ENCODE data around the gene BCAR3.

Gene BCAR3

DNA sequence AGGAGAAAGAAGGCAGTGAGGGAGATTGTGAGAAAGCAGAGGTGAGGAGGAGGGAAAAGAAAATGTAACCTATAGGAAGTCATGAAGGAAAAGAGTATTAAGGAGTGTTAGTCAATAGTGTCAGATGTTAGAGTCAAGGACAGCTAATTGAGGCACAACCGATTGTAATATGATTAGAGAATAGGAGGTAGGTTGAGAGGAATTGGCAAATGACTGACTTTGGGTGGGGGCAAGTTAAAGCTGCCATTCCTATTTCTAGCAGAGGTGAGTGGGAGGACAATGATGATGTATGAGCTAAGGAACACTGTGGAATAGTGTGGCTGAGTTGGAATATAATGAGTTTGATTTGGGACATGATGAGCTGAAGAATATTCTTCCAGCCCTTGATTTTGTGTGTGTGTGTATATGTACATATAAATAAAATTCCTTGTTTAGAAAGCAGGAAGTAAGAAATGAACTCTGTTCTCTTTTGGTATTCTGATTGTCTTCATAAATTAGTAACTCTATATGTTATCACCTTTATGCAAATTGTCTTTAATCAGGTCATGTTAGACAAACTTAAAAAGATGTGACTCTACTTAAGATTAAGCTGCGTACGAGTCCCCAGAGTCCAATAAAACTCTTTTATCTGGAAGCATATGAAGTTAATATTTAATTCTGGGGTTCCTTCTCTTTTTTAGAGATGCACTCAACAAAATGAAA is 135.3 kb downstream of the BCAR3 start:
- no peak overlapping the region for H3K4me3 ChIP-seq (ENCODE audit: low read depth in 1 of 2, low read length in 2 of 2)
- H3K4me1 ChIP-seq (ENCODE audit: control insufficient read depth in 1 of 2, insufficient read depth in 2 of 2, low read length in 2 of 2), result no peaks in the 10 kb centered on the region
- no peaks in the 10 kb centered on the region for H3K9me3 ChIP-seq (ENCODE audit: control insufficient read depth in 1 of 2, low read length in 2 of 2)
- no peak overlapping the region for H3K27ac ChIP-seq (ENCODE audit: low read length)
- no peaks in the 10 kb centered on the region for H3K27me3 ChIP-seq (ENCODE audit: low read depth, low read length)
- H3K36me3 ChIP-seq (ENCODE audit: control insufficient read depth in 1 of 2, insufficient read depth in 2 of 2, low read length in 2 of 2), result peaks cover 3 to 20% of the 10 kb centered on the region in 2 donors

DNA sequence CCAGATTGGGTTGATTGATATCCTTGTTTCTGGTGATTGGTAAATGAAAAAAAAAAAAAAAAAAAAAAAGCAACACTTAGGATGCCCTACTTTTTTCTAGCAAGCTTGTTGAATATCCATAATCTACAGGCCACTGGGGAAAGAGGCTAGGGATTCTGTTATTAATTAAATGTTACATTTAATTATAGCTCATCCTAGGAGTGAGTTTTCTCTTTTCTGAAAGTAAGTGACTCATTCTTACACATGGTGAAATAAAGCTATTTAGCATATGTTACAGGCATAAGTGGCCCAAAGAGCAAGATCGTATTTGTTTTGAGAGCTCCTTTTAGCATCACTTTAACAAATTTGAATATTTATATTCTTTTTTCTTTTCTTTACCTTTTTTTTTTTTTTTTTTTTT is 139.2 kb downstream of the BCAR3 start:
- Histone ChIP-seq H3K27me3 (ENCODE audit: low read depth, low read length) (no peaks in the 10 kb centered on the region), H3K36me3 (ENCODE audit: control insufficient read depth in 1 of 2, insufficient read depth in 2 of 2, low read length in 2 of 2) (peaks cover 2 to 3% of the 10 kb centered on the region in 2 donors), H3K4me3 (ENCODE audit: low read depth in 1 of 2, low read length in 2 of 2) (no peak overlapping the region), H3K4me1 (ENCODE audit: control insufficient read depth in 1 of 2, insufficient read depth in 2 of 2, low read length in 2 of 2) (no peaks in the 10 kb centered on the region), H3K9me3 (ENCODE audit: control insufficient read depth in 1 of 2, low read length in 2 of 2) (no peaks in the 10 kb centered on the region), H3K27ac (ENCODE audit: low read length) (no peak overlapping the region)

DNA sequence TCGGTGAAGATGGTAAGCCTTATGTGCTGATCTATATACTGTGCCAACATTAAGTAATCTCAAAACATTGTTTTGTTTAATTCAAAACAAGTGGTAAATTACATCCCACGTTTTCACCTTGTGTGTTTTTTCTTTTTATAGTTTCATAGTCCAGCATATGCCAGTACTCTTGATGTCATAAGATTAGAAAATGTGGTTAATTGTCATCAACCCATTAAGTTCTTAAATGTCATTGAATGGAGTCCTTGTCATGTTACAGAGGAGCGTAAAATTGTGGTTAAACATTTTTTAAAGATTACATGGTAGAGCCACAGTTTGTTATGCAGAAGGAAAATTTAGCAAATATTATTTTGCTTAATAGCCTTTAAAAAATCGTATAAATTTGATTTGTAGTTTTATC is 140.6 kb downstream of the BCAR3 start:
- Histone ChIP-seq H3K4me1 (ENCODE audit: control insufficient read depth in 1 of 2, insufficient read depth in 2 of 2, low read length in 2 of 2) (no peaks in the 10 kb centered on the region), H3K27me3 (ENCODE audit: low read depth, low read length) (no peaks in the 10 kb centered on the region), H3K27ac (ENCODE audit: low read length) (no peak overlapping the region), H3K4me3 (ENCODE audit: low read depth in 1 of 2, low read length in 2 of 2) (no peak overlapping the region), H3K36me3 (ENCODE audit: control insufficient read depth in 1 of 2, insufficient read depth in 2 of 2, low read length in 2 of 2) (no peaks in the 10 kb centered on the region), H3K9me3 (ENCODE audit: control insufficient read depth in 1 of 2, low read length in 2 of 2) (no peaks in the 10 kb centered on the region)

DNA sequence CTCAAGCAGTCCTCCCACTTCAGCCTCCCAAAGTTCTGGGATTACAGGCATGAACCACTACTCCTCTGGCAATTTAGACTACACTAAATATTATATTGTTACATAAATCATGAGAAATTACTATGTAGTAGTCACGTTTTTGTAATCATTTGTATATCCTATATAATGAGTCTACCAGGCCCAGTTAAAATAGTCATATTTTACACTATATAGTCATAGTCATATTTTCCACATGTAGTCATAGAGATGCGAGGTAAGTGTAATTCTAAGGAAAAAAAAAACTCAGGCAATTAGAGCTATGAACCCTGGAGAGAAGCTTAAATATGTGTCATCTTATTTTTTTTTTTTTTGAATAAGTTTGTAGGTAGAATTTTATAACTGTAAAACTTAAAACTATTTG is 143.7 kb downstream of the BCAR3 start:
- peaks cover 0 to 5% of the 10 kb centered on the region in 2 donors for H3K36me3 ChIP-seq (ENCODE audit: control insufficient read depth in 1 of 2, insufficient read depth in 2 of 2, low read length in 2 of 2)
- H3K9me3 ChIP-seq (ENCODE audit: control insufficient read depth in 1 of 2, low read length in 2 of 2), result no peaks in the 10 kb centered on the region
- no peaks in the 10 kb centered on the region for H3K4me1 ChIP-seq (ENCODE audit: control insufficient read depth in 1 of 2, insufficient read depth in 2 of 2, low read length in 2 of 2)
- H3K4me3 ChIP-seq (ENCODE audit: low read depth in 1 of 2, low read length in 2 of 2), result no peak overlapping the region
- H3K27ac ChIP-seq (ENCODE audit: low read length), result no peak overlapping the region
- H3K27me3 ChIP-seq (ENCODE audit: low read depth, low read length), result no peaks in the 10 kb centered on the region

DNA sequence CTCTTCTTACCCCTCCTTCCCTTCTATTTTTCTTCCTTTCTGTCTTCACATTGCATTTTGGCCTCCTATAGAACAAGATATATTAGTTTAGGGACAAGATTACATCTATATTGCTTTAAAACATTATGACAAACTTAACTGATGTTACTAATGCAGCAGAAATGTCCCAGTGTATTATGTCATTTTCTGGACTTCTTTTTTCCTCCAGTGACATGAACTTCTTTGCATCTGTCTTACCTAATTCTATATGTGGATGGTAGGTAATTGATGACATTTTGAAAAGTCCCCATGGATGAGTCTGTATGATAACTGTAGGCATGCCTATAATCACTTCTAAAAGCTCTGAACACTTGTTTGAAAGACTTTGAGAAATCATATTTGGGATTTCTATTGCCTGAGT is 144.2 kb downstream of the BCAR3 start:
- Histone ChIP-seq H3K4me1 (ENCODE audit: control insufficient read depth in 1 of 2, insufficient read depth in 2 of 2, low read length in 2 of 2) (no peaks in the 10 kb centered on the region), H3K27me3 (ENCODE audit: low read depth, low read length) (no peaks in the 10 kb centered on the region), H3K36me3 (ENCODE audit: control insufficient read depth in 1 of 2, insufficient read depth in 2 of 2, low read length in 2 of 2) (peaks cover 0 to 5% of the 10 kb centered on the region in 2 donors), H3K4me3 (ENCODE audit: low read depth in 1 of 2, low read length in 2 of 2) (no peak overlapping the region), H3K27ac (ENCODE audit: low read length) (no peak overlapping the region), H3K9me3 (ENCODE audit: control insufficient read depth in 1 of 2, low read length in 2 of 2) (no peaks in the 10 kb centered on the region)

DNA sequence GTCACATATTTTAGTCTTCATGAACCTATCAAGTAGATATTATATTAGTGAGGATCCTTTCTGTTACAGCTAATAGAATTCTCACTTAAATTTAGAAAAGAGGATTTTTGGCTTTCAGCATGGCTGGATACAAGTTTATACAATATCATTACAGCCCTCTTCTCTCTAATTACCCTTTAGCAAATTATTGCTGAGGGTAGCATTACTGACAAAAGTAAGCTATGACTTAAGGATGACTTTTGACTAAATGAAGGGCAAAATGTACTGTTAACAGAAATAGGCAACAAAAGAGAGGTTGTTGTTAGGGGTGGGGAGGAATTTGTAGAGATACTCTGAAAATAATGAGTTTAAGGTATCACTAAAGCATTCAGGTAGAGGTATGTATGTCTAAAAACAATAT is 148.0 kb downstream of the BCAR3 start:
- Histone ChIP-seq H3K4me3 (ENCODE audit: low read depth in 1 of 2, low read length in 2 of 2) (no peak overlapping the region), H3K4me1 (ENCODE audit: control insufficient read depth in 1 of 2, insufficient read depth in 2 of 2, low read length in 2 of 2) (no peaks in the 10 kb centered on the region), H3K27ac (ENCODE audit: low read length) (no peak overlapping the region), H3K36me3 (ENCODE audit: control insufficient read depth in 1 of 2, insufficient read depth in 2 of 2, low read length in 2 of 2) (peaks cover 0 to 5% of the 10 kb centered on the region in 2 donors), H3K9me3 (ENCODE audit: control insufficient read depth in 1 of 2, low read length in 2 of 2) (no peaks in the 10 kb centered on the region), H3K27me3 (ENCODE audit: low read depth, low read length) (no peaks in the 10 kb centered on the region)

DNA sequence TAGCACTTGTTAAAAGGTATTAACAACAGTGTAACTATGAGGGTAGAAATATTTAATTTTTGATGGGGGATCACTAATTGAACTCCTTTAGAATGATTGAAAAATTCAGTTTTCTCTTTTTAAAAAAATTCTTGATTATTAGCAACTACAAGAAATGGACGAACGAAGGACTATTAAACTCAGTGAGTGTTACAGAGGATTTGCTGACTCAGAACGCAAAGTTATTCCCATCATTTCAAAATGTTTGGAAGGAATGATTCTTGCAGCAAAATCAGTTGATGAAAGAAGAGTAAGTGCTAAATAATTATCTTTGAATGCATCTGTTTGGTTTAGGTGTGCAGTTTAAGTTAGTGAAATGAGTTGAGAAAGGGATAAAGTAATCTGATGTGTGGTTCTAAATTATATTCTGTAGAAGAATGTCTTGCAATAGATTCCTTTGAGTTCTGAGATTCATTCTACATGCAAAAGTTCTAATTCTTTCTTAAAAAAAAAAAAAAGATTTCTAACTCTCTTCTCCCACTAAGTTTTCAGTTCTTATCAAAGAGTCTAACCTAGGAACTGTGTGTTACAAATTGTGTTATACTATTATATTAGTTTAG is 148.8 kb downstream of the BCAR3 start:
- no peak overlapping the region for H3K4me3 ChIP-seq (ENCODE audit: low read depth in 1 of 2, low read length in 2 of 2)
- no peaks in the 10 kb centered on the region for H3K9me3 ChIP-seq (ENCODE audit: control insufficient read depth in 1 of 2, low read length in 2 of 2)
- H3K27me3 ChIP-seq (ENCODE audit: low read depth, low read length), result no peaks in the 10 kb centered on the region
- no peak overlapping the region for H3K27ac ChIP-seq (ENCODE audit: low read length)
- no peaks in the 10 kb centered on the region for H3K4me1 ChIP-seq (ENCODE audit: control insufficient read depth in 1 of 2, insufficient read depth in 2 of 2, low read length in 2 of 2)
- peaks cover 0 to 5% of the 10 kb centered on the region in 2 donors for H3K36me3 ChIP-seq (ENCODE audit: control insufficient read depth in 1 of 2, insufficient read depth in 2 of 2, low read length in 2 of 2)

DNA sequence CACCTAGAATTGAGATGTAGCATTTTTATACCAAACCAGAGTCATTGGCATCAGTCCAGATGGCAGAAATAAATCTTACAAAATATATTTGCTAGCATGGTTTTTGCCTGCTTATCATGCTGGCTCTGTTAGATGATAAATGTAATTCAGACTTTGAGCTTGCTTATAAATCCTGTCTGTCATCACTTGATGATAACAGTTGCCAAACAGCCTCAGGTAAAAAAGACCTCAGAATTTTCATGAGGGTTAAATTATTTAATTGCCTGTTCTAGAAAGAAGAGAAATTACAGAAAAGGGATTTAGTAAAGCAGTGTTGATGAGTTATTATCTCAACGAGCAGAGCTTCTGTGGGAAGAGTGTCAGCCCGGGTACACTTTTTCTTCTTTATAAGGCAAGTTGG is 150.4 kb downstream of the BCAR3 start:
- H3K4me1 ChIP-seq (ENCODE audit: control insufficient read depth in 1 of 2, insufficient read depth in 2 of 2, low read length in 2 of 2), result no peaks in the 10 kb centered on the region
- H3K9me3 ChIP-seq (ENCODE audit: control insufficient read depth in 1 of 2, low read length in 2 of 2), result no peaks in the 10 kb centered on the region
- H3K27me3 ChIP-seq (ENCODE audit: low read depth, low read length), result no peaks in the 10 kb centered on the region
- no peak overlapping the region for H3K4me3 ChIP-seq (ENCODE audit: low read depth in 1 of 2, low read length in 2 of 2)
- H3K36me3 ChIP-seq (ENCODE audit: control insufficient read depth in 1 of 2, insufficient read depth in 2 of 2, low read length in 2 of 2), result peaks cover 0 to 5% of the 10 kb centered on the region in 2 donors
- H3K27ac ChIP-seq (ENCODE audit: low read length), result no peak overlapping the region

DNA sequence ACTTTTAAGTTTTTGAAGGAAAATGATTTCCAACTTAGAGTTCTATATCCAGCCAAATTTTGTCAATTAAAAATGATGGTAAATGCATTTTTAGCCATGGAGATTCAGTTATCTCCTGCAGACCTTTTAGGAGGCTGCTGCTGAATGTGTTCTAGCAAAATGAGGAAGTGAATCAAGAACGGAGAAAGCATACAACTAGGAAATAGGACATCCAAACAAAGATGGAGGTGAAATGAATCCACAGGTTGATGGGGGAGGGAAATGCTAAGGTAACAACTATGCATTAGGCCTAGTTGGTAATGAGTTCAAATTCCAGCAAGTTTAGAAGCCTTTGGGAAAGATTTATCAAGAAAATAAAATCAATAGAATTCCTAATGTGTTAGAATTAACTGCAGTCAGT is 153.2 kb downstream of the BCAR3 start:
- Histone ChIP-seq H3K4me3 (ENCODE audit: low read depth in 1 of 2, low read length in 2 of 2) (no peak overlapping the region), H3K9me3 (ENCODE audit: control insufficient read depth in 1 of 2, low read length in 2 of 2) (no peaks in the 10 kb centered on the region), H3K27me3 (ENCODE audit: low read depth, low read length) (no peaks in the 10 kb centered on the region), H3K4me1 (ENCODE audit: control insufficient read depth in 1 of 2, insufficient read depth in 2 of 2, low read length in 2 of 2) (no peaks in the 10 kb centered on the region), H3K27ac (ENCODE audit: low read length) (no peak overlapping the region), H3K36me3 (ENCODE audit: control insufficient read depth in 1 of 2, insufficient read depth in 2 of 2, low read length in 2 of 2) (no peaks in the 10 kb centered on the region)

DNA sequence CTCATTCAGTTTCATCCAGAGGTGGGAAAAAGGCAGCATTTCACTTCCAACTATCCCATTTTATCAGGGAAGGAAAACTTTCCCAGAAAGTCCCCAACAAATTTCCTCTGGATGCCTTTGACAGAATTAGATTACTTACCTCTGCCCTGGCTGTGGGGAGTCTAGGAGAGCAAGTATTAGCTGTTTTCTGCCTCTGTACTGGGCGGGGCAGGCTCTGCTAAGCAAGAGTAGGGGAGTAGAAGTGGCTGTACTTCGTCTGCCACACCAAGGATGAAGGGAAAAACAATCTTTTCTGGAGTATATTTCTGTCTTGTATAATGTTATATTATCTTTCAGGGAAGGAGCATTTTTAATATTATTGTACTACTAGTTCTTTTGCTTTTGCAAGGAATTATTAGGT is 155.2 kb downstream of the BCAR3 start:
- Histone ChIP-seq H3K27me3 (ENCODE audit: low read depth, low read length) (no peaks in the 10 kb centered on the region), H3K9me3 (ENCODE audit: control insufficient read depth in 1 of 2, low read length in 2 of 2) (no peaks in the 10 kb centered on the region), H3K27ac (ENCODE audit: low read length) (no peak overlapping the region), H3K36me3 (ENCODE audit: control insufficient read depth in 1 of 2, insufficient read depth in 2 of 2, low read length in 2 of 2) (peaks cover 0 to 3% of the 10 kb centered on the region in 2 donors), H3K4me1 (ENCODE audit: control insufficient read depth in 1 of 2, insufficient read depth in 2 of 2, low read length in 2 of 2) (no peaks in the 10 kb centered on the region), H3K4me3 (ENCODE audit: low read depth in 1 of 2, low read length in 2 of 2) (no peak overlapping the region)

DNA sequence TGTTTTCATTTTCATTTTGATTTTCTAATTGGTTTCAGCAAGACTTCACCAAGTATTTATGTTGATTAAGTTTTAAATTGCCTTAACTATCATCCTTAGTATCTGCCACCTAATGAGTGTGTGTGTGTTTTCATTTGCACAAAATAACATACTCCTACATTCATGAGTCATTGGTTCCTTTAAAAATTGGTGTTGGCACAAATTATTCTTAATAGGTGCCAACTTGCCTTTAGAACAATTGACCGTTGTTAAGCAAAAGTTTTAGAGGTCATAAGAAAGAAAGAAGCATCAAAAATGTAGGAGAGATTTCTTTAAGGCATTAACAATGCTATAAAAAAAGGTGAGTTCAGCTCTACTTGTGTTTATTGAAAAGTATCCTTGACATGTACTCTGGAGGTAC is 156.2 kb downstream of the BCAR3 start:
- Histone ChIP-seq H3K36me3 (ENCODE audit: control insufficient read depth in 1 of 2, insufficient read depth in 2 of 2, low read length in 2 of 2) (peaks cover 0 to 3% of the 10 kb centered on the region in 2 donors), H3K4me3 (ENCODE audit: low read depth in 1 of 2, low read length in 2 of 2) (no peak overlapping the region), H3K27ac (ENCODE audit: low read length) (no peak overlapping the region), H3K9me3 (ENCODE audit: control insufficient read depth in 1 of 2, low read length in 2 of 2) (no peaks in the 10 kb centered on the region), H3K4me1 (ENCODE audit: control insufficient read depth in 1 of 2, insufficient read depth in 2 of 2, low read length in 2 of 2) (no peaks in the 10 kb centered on the region), H3K27me3 (ENCODE audit: low read depth, low read length) (no peaks in the 10 kb centered on the region)

DNA sequence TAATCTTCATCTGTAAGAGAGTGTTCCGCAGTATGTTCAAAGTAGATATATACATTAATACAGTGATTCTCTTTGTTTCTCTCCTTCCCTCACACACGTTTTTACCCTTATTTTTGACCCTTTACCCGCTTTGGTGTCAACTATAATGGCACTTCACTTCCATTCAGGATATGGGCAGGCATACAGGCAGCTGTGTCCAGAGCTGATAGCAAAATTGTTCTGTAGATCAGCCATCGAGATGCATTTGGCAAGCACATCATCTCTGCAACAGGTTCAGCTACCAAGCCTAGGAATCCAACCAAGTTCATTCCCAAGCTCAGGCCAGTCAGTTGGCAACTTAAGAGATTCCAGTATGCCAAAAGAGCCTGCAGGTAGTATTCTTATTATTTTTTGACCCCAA is 158.9 kb downstream of the BCAR3 start:
- Histone ChIP-seq H3K4me1 (ENCODE audit: control insufficient read depth in 1 of 2, insufficient read depth in 2 of 2, low read length in 2 of 2) (no peaks in the 10 kb centered on the region), H3K27me3 (ENCODE audit: low read depth, low read length) (no peaks in the 10 kb centered on the region), H3K27ac (ENCODE audit: low read length) (no peak overlapping the region), H3K36me3 (ENCODE audit: control insufficient read depth in 1 of 2, insufficient read depth in 2 of 2, low read length in 2 of 2) (peaks cover 0 to 3% of the 10 kb centered on the region in 2 donors), H3K9me3 (ENCODE audit: control insufficient read depth in 1 of 2, low read length in 2 of 2) (no peaks in the 10 kb centered on the region), H3K4me3 (ENCODE audit: low read depth in 1 of 2, low read length in 2 of 2) (no peak overlapping the region)

Data from muscle layer of duodenum (tissue), 2 donors.